OCI-M1 (cell line): ENCODE data around the gene FNIP2.

Experiments used
- DNase-seq: peaks from one replicate; lab custom pipeline; 2025; lab: John Stamatoyannopoulos, UW

Gene FNIP2

DNA sequence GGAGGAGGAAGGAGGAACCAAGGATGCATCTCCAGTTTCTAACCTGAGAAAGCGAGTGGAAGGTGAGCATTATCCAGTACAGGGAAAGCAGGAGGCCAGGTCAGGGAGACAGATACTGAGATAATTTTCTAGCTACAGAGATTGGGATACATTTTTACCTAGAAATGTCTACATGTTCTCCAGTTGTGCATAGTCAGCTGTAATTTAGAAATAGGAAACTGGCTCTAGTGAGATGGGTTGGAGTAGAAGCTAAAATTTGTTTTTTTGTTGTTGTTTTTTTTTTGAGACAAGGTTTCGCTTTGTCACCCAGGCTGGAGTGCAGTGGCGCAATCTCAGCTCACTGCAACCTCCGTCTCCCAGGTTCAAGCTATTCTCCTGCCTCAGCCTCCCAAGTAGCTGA is 71.3 kb downstream of the FNIP2 start:
- no peak for DNase-seq

DNA sequence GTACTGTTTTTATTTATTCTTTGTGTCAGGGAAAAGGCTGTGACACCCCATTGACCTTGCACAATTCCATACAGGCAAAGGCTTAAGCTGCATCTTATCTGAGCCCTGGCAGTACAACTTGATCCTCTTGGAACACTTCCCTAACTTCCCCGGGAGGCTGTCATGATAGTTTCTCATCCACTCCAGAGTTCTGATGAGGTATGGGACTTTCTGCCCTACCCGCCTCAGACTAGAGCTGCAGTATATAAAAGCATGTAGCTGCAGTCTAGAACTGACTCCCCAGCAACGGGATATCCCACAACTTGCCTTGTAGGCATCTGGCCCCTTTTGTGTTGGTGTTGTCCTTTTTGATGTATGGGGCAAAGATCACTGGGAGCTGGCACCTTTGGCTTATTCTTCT is 72.7 kb downstream of the FNIP2 start:
- no peak for DNase-seq

DNA sequence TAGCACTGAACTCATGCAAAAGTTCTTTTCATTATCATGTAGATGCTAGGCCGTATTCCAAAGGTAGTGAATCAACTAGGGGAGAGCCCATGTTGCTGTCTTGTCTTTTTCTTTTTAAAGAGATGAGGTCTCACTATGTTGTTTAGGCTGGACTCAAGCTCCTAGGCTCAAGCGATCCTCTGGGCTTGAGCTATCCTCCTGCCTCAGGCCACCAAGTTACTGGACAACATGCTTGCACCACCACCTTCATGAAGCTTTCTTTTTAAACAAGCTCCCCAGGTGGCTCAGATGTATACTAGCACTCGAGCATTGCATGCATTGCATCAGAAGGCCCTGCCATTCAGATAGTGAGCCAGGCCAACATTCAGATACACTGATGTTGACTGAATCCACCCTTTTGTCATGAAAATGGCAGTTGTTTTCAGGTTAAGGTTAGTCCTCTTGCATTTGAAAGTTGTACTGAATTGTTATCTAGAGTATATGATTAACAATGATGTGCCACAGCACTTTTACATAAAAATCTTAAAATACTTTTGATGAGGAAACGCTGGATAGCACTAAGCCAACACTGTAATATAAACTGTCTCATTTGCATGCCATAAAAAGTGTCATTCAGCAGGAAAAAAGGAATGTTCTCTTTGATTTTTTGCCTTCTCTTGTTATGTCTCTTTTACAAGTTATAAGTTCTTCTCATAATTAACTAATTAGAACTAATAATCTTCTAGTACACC is 76.7 kb downstream of the FNIP2 start:
- peak; percentile 57 for DNase-seq

DNA sequence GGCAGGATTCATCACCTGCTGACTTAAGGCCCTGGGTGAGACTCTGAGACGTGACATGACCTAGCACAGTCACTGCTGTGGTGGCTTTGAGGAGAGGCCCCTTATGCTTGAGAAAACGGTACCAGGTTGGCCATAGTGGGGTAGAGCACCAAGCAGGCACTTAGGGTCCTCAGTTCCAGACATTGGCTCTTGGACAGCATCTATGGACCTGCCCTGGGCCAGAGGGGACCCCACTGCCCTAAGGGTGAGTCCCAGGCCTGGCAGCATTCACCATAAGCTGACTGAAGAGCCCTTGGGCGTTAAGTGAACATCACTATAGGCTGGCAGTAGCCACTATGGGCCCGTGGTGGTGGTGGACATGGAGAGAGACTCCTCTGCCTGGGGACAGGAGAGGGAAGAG is 78.7 kb downstream of the FNIP2 start:
- no peak for DNase-seq

DNA sequence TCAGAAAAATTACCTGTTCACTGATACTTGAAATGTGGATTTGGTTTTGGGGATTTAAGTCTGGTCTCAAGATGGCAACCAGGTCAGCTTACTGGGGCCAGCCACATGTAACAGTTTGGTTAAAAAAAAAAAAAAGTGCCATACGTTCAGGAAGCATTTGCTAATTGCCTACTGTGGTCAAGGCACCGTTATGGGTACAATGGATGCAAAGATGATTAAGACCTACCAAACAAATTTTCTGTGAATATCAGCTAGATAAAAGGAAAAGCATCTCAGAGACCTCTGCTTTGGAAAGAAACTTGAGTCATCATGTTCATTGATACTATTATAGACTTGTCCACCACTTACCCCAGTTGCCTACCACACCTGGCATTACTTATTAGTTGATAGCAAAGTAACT is 80.9 kb downstream of the FNIP2 start:
- no peak for DNase-seq

DNA sequence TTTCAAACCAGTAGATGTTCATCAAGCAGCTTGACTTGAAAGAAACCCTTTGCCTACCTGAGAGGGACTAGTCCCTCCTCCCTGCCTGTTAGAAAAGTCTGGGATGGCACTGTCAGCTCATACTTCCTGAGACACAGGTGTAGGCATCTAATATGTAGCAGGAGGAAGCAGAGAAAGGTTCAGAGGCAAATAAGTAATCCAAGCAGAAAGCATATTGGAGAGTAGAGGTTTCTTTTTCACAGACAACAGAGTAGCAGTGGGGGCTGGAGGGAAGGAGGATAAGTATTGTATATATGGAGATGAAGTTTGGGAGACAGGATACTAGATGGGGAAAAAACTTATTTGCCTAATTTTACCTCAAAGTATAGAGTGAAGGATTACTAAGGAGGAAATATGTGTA is 81.5 kb downstream of the FNIP2 start:
- DNase-seq: no peak

DNA sequence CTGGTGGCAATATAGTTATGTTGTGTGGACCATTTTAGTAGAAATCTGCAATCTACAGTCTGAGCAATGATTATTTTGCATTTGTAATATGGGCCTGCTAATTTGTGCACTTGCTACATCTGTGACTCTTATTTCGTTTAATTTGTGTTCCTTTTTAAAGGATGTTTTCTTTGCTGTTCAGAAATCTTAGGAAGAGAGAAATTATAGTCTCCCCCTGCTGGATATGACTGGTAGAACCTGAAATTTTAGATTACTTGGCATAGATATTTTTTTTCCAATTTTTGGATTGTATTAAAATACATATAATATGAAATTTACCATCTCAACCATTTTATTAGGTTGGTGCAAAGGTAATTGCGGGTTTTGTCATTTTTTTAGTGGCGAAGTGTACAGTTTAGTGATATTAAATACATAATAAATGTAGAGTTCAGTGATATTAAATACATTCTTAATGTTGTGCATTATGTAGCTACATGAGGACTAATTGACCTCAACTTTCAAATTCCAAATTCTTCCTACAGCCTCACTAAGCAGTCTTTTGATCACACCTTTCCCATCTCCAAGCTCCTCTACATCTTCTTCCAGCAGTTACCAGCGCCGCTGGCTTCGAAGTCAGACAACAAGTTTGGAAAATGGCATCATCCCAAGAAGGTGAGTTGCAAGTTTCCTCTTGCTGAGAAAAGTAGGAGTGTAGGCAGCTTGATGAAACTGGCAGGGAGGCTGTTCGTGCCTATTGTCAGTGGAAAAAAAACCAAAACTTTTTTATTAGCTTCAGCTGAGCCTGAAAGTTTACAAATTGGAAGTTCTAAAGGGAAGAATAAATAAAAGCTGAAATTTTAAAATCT is 82.2 kb downstream of the FNIP2 start:
- peak; percentile 74 for DNase-seq

DNA sequence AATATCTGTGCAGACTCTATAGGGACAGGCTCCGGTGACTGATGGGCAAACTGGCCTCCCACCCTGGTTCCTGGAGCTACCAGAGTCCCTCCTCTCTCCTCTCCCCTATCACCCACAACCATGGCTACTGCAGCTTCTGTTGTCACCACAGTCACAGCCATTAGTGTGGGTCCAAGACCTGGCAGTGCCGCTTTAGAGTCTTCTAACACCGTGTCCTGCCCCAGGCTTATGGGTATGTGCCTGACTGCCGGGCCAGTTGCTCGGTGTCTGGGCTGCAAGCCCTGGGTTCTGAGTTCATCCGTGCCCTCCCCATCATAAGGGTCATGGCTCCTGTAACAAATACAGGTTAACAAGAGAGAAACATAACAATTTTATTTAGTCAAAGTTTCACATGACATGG is 85.4 kb downstream of the FNIP2 start:
- no peak for DNase-seq

DNA sequence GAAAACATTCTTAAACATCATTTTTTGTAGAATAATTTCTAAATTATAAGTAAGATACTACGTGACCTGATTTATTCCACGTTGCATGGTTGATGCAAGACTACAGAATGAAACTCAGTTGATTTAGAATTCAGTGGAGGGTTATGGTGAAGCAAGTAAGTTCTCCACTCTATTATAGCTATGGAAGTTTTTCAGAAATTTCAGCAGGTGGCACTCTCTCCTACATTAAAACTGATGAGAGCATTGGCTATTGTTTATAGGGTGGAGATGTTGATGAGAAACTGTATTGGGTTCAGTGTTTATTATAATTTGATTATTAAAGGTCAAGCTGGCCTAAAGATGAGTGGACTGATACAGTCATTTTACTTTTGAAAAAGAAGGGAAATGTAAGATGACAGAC is 88.0 kb downstream of the FNIP2 start:
- peak; percentile 80 for DNase-seq

DNA sequence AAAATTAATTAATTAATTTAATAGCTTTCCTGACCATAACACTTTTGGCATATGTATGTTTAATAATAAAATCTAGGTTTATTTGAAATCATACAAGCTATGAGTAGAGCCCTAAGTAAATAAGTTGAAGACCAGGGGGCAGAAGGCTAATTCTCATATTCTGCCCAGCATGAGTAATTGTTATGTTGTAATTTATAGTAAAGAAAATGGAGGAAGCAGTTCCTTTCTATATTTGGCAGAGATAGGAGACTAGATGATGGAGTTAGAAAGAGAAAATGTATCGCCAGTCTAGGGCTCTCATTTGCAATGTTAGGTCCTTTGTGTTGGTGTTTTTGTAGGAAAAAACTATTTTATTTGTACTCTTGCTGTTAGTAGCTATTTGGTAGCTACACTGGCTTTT is 89.1 kb downstream of the FNIP2 start:
- DNase-seq: no peak

DNA sequence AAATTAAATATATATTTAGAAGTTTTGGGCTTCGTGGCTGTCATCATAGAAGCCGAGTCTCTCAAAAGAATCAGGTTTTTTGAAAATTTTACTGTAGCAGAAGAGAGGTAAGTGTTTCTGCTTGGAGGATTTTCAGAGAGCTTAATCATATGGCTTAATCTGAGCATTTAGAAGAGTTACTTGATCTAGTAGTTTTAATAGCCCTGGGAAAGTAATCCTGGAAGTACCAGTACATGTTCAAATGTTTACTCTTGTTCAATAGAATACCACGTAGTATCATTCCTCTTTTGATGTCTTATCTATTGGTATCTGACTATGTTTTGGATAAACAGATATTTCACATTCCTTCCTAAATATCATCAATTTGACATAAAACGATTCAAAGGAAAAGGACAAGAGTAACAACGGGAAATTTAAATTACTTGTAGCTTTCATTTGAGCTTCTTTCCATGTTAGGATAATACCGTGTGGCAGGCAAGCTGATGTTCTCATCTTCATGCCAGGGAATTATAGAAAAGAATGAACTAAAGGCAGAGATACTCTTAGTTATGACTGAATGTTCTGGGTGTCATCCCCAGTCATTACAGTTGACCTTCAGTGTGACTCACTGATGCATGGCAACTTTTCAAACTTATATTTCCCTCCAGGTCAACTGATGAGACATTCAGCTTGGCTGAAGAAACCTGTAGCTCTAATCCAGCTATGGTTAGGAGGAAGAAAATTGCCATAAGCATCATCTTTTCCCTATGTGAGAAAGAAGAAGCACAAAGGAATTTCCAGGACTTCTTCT is 89.8 kb downstream of the FNIP2 start:
- DNase-seq: no peak

DNA sequence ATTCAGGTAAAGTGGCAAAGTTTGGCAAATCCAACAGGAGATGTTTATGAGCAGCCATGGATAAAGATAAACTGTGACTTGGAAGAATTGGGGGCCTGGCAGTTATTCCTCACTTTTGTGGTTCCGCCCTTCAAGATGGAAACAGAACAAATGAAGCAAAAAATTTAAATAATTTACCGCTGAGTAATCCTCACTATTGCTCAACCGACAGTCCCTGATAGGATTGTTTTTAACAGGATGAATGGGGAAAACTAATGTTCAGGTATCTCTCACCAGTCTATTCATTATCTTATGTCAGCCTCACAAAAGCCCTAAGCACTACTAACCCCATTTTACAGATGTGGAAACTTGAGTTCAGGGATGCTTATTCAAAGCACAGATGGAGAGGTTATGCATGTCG is 90.8 kb downstream of the FNIP2 start:
- DNase-seq: no peak

DNA sequence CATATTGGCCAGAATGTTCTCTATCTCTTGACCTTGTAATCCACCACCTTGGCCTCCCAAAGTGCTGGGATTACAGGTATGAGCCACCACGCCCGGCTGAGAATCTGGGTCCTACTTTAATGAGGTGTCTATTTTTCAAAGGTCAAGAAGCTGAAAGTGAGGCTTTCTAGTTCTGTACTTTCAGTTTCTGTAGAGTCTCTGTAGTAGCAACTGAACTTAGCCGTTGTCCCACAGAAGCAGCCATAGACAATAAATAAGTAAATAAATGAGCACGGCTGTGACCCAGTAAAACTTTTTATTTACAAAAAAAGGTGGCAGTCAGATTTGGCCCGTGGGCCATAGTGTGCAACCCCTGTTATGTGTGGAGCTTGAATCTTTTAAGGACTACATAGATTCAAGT is 92.0 kb downstream of the FNIP2 start:
- DNase-seq: no peak

DNA sequence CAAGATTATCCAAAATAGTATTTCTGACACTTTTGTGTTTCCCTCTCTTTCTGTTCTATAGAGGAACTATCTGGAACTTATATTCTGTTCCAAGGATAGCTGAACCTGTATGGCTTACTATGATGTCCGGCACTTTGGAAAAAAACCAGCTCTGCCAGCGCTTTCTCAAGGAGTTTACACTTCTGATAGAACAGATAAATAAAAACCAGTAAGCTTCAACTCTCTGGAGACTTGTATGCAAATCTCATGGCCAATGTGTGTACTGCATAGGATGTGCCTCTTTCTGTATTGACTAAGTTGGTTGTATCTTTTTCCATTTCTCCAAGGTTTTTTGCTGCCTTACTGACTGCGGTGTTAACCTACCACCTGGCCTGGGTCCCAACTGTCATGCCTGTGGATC is 92.5 kb downstream of the FNIP2 start:
- no peak for DNase-seq

DNA sequence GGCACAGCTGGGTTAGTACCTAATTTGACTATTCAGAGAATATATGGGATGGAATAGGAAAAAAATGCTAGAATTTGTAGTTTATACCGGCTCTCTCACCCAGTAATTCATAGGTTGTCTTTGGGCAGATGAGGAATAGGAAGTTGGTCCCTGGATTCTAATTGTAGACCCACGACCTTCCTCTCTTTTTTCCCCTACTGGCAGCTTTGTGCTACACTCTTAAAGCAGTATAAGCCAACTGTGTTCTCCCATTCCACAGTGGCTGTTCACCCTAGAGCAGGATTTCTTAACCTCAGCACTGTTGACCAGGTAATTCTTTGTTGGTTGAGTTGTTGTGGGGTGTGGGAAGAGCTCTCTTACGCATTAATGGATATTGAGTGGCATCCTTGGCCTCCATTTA is 92.9 kb downstream of the FNIP2 start:
- no peak for DNase-seq

DNA sequence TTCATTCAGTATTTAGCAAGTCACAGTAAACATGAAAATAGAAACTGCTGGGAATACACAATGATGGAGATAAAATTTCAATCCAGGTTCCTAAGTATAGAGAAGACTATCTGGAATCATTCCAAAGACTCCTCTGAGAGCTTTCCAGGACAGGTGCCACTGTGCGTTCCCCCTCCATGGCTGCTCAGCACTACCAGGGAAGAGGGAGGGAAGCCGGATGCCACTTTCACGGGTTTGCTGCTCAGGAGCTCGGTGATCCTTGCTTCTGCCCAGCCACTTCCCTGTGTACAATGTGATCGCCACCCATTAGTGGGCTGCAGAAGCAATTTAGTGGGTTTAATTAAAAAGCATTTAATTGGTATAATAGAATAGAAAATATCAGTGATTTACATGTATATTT is 94.5 kb downstream of the FNIP2 start:
- no peak for DNase-seq

DNA sequence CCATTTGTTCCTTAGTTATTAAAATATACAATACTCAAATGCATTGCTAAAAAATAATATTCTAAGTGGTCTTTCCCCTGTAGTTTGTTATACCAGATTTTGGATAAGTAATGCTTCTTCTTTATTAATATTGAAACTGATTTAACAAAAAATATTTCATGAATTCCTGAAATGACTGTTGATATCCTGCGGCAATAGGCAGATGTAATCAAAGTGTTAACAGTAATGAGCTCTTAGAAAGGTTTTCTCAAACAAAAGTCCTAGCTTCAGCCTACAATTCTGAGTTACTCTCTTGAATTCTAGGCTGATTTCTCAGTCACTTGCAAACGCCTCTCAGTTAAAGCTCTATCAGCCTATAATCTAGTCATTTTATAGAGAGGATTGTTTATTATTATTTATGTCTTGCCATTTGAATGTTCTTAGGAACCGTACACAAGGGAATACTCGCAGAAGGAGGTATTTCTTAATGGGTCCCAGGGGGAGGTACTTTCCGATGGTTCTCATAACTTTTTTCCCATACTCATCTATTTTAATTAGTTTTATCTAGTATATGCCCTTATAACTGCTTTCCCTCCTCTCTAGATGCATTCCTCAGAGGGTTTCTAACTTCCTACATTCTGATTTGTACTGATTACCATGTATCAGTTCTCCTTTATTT is 96.8 kb downstream of the FNIP2 start:
- DNase-seq: no peak

DNA sequence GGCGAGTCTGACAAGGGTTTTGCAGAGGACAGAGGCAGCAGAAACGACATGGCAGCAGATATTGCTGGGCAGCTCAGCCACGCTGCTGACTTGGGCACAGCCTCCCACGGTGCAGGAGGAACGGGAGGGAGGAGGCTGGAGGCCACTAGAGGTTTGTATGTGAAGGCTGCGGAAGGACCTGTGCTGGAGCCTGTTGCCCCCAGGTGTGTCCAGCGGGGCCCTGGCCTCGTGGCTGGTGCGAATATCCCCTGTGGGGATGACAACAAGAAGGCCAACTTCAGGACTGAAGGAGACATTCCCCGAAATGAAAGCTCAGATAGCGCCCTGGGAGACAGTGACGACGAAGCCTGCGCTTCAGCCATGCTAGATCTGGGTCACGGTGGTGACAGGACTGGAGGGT is 100.2 kb downstream of the FNIP2 start:
- no peak for DNase-seq

DNA sequence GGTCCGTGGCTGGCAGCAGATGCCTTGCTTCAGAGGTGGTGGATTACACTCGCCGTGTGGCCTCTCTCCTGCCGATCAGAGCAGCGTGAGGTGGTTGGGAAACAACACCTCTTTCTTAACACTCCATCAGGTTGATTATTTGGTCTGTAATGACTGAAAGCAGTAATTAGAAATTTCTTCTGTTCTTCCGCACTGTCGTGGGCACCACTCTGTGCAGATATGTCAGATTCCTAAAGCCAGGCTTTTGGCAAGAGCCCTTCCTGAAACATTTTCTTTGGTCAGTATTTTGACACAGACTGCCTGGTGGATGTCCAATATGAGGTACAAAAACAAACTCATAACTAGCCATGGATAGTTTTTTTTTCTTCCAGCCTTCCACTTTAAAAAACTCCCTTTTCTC is 100.9 kb downstream of the FNIP2 start:
- DNase-seq: no peak

DNA sequence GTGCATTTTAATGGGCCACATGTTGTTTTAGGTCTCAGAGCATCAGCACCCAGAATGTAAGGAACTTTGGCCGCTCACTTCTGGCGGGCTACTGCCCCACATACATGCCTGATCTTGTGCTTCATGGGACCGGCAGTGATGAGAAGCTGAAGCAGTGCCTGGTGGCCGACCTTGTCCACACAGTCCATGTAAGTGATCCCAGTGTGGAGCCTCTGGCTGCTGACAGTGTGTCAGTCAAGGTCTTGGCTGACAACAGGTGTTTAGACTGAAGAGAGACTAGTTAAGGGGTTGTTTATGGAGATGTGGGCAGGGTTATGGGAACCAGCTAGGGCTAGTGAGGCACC is 101.4 kb downstream of the FNIP2 start:
- no peak for DNase-seq

DNA sequence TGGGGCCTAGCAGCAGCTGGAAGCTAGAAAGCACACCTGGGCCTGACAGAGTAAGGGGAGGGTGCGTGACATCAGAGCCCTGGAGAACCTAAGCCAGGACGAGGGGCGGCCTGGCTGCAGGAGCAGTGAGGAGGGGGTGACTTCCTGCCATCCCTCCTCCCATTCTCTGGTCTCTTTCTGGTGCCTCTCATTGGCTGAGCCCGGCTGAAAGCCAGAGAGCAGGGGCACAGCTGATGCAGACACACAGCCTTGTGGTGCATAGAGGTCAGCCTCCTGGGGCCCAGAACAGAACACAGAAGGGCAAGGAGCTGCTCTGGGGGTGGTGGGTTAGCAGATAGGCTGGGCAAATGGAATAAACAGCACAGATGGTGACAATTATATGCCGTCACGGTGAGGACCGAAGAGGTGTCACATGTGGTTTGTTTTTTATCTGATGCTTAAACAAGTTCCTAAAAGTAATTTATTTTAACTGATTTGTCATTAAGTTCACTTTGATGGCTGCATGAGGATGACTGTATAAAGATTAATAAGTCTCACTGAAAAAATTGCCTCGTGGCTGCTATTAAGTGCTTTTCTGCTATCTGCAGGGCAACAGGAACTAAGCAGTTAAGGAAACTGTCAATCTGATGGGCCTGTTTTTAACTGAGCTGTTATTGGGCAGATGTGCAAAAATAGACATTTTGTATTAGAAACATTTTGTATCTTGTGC is 102.0 kb downstream of the FNIP2 start:
- no peak for DNase-seq

DNA sequence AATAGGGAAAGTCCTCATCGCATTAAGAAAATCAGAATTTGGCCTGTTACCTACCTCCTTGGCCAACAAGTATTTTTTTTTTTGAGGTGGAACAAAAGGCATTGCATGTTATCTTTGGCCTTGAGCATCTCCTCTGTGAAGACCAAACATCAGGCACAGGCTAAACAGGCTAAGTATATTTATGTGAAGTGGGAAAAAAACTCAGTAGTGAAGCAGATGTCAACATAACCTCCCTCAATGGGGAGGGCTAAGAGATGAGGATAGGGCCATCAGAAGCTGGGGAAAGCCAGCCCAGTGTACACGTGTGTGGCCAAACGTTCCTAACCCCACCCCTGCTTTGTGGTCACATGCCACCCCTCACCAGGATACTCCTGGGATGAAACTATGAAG is 102.5 kb downstream of the FNIP2 start:
- no peak for DNase-seq
